Colonic mucosa (tissue), 4 donors: ENCODE measurements around the gene PSME3IP1. TPM values are rescaled to one million over a fixed set of nuclear protein-coding genes. Genes with fewer than 3 reads are reported as not detected.

ENCODE experiments used
- DNase-seq: peaks from one replicate; pipeline ENCODE4 v3.0.0-alpha.2; 2020
- H3K27ac ChIP-seq: fragments of 200-600 bp; one replicate; pipeline ENCODE4 v1.8.0; 2021
- H3K27me3 ChIP-seq: fragments of 200-600 bp; one replicate; pipeline ENCODE4 v1.8.0; 2021
- H3K36me3 ChIP-seq: fragments of 200-600 bp; one replicate; pipeline ENCODE4 v1.8.0; 2021
- H3K4me1 ChIP-seq: fragments of 200-600 bp; one replicate; pipeline ENCODE4 v1.8.0; 2021; ENCODE audit warnings: mild to moderate bottlenecking
- H3K4me3 ChIP-seq: fragments of 200-600 bp; one replicate; pipeline ENCODE4 v1.8.0; 2021
- H3K9ac ChIP-seq, 2 donors: one replicate each; pipeline ENCODE4 v1.7.0; 2013; ENCODE audit warnings: control low read depth in 2 of 2, low read depth in 2 of 2, low read length in 2 of 2
- H3K9me3 ChIP-seq: fragments of 200-600 bp; one replicate; pipeline ENCODE4 v1.8.0; 2021
- intact Hi-C: fragments of 100-400 bp; cut with DNase I; formaldehyde crosslinking; loops from one replicate; pipeline ENCODE4 v1.14.1; 2022
- total RNA-seq, 2 donors: library from RNA; stranded (reverse); fragmentation: NEBNext Ultra II Directional in 1 of 2; extraction: Animal tissue kit (Norgen Biotek cat#: 25700) in 1 of 2; gene quantifications; one replicate each; pipeline ENCODE4 v1.2.1, GENCODE V29; 2021
- TF ChIP-seq, protein P1 (sequence below): fragments of 200-600 bp; IDR thresholded peaks from one replicate; pipeline ENCODE4 v1.8.0; 2022; ENCODE audit warnings: antibody characterized with exemption, mild to moderate bottlenecking
- donor health status: healthy.
- donor health status: DM: no; HTN: no; CAD: no.
- donor health status: DM: no; HTN: no; CAD: no.

The PSME3IP1 gene
- total RNA-seq, 2 donors from 2014 or later: 80.9 to 108 TPM

DNA sequence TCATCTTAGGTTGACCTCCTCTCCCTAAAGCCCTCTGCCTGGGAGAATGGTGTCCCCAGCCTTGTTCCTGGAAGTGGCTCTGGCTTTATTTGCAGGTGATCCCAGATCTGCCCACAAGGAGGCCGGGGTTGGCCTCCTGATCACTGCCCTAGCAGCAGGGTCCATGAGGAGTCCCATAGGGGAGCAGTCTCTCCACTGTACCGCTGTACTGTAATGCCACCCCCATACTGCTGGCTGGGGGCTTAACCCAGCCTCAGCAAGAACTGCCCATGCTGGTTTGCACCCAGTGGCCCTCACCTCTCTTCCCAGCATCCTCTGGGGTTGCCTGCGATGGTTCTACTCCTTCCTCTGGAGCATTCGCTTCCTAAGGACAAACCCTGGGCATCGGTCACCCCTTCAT lies 39.1 kb downstream of the PSME3IP1 start:
- H3K4me1 ChIP-seq: peaks cover 11% of the 10 kb centered on the region
- no peaks in the 10 kb centered on the region for H3K27me3 ChIP-seq
- intact Hi-C loops: no loop called here
- H3K4me3 ChIP-seq: no peak overlapping the region
- no peak overlapping the region for H3K27ac ChIP-seq
- no peaks in the 10 kb centered on the region for H3K36me3 ChIP-seq
- DNase-seq: no peak
- H3K9ac ChIP-seq: no peak overlapping the region
- TF ChIP-seq, protein P1, sequence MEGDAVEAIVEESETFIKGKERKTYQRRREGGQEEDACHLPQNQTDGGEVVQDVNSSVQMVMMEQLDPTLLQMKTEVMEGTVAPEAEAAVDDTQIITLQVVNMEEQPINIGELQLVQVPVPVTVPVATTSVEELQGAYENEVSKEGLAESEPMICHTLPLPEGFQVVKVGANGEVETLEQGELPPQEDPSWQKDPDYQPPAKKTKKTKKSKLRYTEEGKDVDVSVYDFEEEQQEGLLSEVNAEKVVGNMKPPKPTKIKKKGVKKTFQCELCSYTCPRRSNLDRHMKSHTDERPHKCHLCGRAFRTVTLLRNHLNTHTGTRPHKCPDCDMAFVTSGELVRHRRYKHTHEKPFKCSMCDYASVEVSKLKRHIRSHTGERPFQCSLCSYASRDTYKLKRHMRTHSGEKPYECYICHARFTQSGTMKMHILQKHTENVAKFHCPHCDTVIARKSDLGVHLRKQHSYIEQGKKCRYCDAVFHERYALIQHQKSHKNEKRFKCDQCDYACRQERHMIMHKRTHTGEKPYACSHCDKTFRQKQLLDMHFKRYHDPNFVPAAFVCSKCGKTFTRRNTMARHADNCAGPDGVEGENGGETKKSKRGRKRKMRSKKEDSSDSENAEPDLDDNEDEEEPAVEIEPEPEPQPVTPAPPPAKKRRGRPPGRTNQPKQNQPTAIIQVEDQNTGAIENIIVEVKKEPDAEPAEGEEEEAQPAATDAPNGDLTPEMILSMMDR: no peak
- H3K9me3 ChIP-seq: no peaks in the 10 kb centered on the region

DNA sequence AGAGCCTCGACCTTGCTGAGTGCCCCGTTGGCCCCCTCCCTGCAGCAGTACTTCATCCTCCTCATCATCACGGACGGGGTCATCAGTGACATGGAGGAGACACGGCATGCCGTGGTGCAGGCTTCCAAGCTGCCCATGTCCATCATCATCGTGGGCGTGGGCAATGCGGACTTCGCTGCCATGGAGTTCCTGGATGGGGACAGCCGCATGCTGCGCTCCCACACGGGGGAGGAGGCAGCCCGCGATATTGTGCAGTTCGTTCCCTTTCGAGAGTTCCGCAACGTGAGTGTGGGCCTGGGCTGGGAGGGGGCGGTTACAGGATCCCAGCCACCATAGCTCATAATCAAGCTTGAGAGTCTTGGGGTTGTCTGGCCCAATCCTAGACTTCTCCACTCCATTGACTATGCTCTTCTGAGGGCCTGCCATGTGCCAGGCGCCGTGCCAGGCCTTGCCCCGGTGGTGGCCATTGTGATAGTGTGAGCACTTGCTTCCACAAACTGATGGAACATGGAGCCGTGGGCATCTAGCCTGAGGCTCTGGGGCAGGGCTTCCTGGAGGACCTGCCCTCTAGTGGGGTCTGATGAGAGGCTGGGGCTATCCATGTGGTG lies 39.7 kb downstream of the PSME3IP1 start:
- H3K27ac ChIP-seq: no peak overlapping the region
- H3K9me3 ChIP-seq: no peaks in the 10 kb centered on the region
- TF ChIP-seq, protein P1: no peak
- H3K4me3 ChIP-seq: no peak overlapping the region
- intact Hi-C loops: no loop called here
- no peak overlapping the region for H3K9ac ChIP-seq
- no peaks in the 10 kb centered on the region for H3K36me3 ChIP-seq
- DNase-seq: no peak
- no peaks in the 10 kb centered on the region for H3K27me3 ChIP-seq
- peaks cover 12% of the 10 kb centered on the region for H3K4me1 ChIP-seq

DNA sequence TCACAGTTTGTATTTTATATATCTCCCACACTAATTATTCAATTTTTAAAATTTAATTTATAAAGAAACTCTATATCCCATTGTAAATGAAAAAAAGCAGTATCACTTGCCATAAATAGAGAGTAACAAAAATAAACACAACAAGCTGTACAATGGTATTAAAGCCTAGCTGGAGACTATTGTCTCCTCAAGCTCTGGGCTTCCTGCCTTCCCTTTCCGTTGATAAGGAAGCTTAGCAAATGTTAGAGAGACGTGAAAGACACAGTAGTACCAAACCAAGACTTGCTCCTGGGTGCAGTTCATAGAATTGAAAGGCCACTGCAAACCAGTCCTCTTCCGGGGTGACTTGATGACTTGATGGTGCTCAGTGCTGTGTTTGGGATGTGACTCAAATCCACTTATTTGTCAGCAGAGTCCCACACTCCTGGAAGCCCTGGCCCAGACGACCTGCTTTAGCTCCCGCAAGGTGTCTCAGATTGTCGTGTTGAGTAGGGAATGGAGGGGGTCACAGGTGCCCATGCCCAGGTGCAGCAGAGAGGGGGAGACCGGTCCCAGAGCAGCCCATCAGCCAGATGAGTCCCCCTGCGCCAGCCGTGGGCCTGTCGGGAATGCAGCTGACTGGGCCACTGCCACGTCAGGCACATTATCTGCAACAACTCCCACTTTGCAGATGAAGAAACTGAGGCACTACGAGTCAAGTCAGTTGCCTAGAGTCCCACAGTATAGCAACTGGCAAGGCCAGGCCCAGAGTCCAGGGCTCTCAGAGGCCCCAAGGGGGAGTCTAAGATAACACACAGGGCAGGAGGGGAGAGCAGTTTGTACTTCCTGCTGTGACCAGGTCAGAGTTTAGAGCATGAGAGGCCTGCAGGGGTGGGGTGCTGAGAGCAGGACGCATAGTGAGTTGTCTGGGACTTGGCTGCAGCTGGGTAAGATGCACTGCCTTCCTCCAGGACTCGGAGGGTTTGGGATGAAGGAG lies 40.5 kb downstream of the PSME3IP1 start:
- TF ChIP-seq, protein P1: no peak
- Histone ChIP-seq H3K4me1 (peaks cover 14% of the 10 kb centered on the region), H3K36me3 (no peaks in the 10 kb centered on the region), H3K4me3 (no peak overlapping the region), H3K9me3 (no peaks in the 10 kb centered on the region), H3K9ac (no peak overlapping the region), H3K27me3 (no peaks in the 10 kb centered on the region), H3K27ac (no peak overlapping the region)
- intact Hi-C loops: no loop called here
- no peak for DNase-seq

DNA sequence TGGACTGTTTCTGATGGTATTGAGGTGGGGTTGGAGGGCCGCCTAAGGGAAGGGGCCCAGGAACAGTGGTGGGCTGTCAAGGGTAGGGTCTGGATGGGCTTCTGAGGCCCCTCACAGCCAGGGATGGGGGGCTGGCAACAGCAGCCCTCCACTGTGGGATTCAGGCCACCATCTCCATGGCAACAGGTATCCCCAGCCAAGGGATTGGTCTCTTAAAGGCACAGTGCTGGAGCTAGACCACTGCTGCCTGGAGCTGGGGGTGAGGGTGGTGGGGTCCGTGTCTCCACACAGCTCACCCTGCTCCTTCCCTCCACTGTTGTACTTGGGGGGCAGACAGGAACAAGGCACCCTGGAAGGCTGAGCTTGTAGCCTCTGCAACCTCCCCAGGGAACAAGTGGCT lies 41.8 kb downstream of the PSME3IP1 start:
- intact Hi-C loops: no loop called here
- no peak for DNase-seq
- Histone ChIP-seq H3K9me3 (no peaks in the 10 kb centered on the region), H3K4me1 (peaks cover 14% of the 10 kb centered on the region), H3K27me3 (no peaks in the 10 kb centered on the region), H3K4me3 (no peak overlapping the region), H3K27ac (no peak overlapping the region), H3K9ac (peak overlapping the region in 1 of 2 donors; percentile 32), H3K36me3 (no peaks in the 10 kb centered on the region)
- TF ChIP-seq, protein P1: no peak

DNA sequence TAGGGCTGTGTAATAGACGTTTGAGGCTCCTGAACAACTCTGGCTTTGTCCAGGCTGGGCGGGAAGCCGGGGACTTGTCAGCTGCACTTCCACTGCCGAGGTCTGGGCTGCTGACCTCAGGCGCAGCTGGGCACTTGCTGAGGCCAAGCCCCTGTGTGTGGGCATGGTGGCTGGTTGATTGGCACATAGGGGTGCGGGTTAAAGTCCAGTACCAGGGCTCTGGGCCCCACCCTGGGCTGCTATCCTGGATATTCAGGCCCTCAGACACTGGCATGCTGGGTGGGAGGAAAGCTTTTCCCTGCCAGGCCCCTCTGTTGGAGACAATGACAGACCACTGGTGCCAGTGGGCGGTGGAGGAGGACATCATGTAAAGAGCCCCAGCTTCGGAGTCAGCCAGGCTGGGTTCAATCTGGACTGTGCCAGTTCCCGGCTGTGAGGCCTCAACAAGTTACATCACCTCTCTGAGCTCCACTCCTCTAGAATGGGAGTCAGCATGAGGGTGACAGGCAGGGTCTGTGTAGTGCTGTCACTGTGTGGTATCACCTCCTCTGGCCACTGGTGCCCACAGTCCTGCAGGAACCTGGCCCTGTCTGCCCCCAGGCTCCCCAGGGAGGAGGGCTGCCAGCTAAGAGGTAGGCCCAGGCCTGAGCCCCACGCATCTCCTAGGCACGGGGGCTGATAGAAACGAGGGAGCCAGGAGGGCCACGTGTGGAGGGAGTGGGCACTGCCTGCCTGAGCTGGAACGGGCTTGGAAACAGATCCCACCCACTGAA lies 42.5 kb downstream of the PSME3IP1 start:
- TF ChIP-seq, protein P1: no peak
- Histone ChIP-seq H3K27me3 (no peaks in the 10 kb centered on the region), H3K9ac (peak overlapping the region in 1 of 2 donors; percentile 32), H3K36me3 (no peaks in the 10 kb centered on the region), H3K4me3 (no peak overlapping the region), H3K4me1 (peaks cover 14% of the 10 kb centered on the region), H3K27ac (no peak overlapping the region), H3K9me3 (no peaks in the 10 kb centered on the region)
- intact Hi-C loops: no loop called here
- no peak for DNase-seq
